MM.1S (cell line): ENCODE data around the gene SYNGR4.

Source experiments
- DNase-seq: peaks from one replicate; pipeline ENCODE4 v3.0.0-alpha.2; 2015
- H2AFZ ChIP-seq: fragments of 300-600 bp; sonication (generic); 2 replicates; pipeline ENCODE4 v1.6.0; 2016; ENCODE audit warnings: antibody characterized with exemption, low read length
- H3F3A ChIP-seq: fragments of 300-600 bp; sonication (generic); 2 replicates; pipeline ENCODE4 v1.6.1; 2016; ENCODE audit warnings: mild to moderate bottlenecking, antibody characterized with exemption, low read length, moderate library complexity, mixed read lengths; ENCODE audit not compliant: insufficient read depth
- H3K27ac ChIP-seq: fragments of 300-600 bp; sonication (generic); 2 replicates; pipeline ENCODE4 v1.5.1; 2016; ENCODE audit warnings: mild to moderate bottlenecking, low read length
- H3K27me3 ChIP-seq: fragments of 300-600 bp; sonication (generic); replicated peaks from 2 replicates; pipeline ENCODE4 v1.6.0; 2016; ENCODE audit warnings: low read length; ENCODE audit not compliant: insufficient read depth
- H3K36me3 ChIP-seq: fragments of 300-600 bp; sonication (generic); replicated peaks from 2 replicates; pipeline ENCODE4 v1.6.1; 2016; ENCODE audit warnings: mild to moderate bottlenecking, low read length, mixed read lengths; ENCODE audit not compliant: insufficient read depth
- H3K4me1 ChIP-seq: fragments of 300-600 bp; sonication (generic); 2 replicates; pipeline ENCODE4 v1.6.1; 2016; ENCODE audit warnings: low read length, mixed read lengths
- H3K4me2 ChIP-seq: fragments of 300-600 bp; sonication (generic); 2 replicates; pipeline ENCODE4 v1.6.0; 2016; ENCODE audit warnings: low read depth, low read length
- H3K4me3 ChIP-seq: fragments of 300-600 bp; sonication (generic); 2 replicates; pipeline ENCODE4 v1.5.1; 2016; ENCODE audit warnings: low read length, mixed read lengths
- H3K79me2 ChIP-seq: fragments of 300-600 bp; sonication (generic); 2 replicates; pipeline ENCODE4 v1.6.1; 2016; ENCODE audit warnings: mixed run types, low read length, mixed read lengths
- H3K9ac ChIP-seq: fragments of 300-600 bp; sonication (generic); 2 replicates; pipeline ENCODE4 v1.6.1; 2016; ENCODE audit warnings: low read length, mixed read lengths
- H3K9me2 ChIP-seq: fragments of 300-600 bp; sonication (generic); replicated peaks from 2 replicates; pipeline ENCODE4 v1.6.1; 2016; ENCODE audit warnings: mild to moderate bottlenecking, low read length, mixed read lengths; ENCODE audit not compliant: insufficient read depth
- H3K9me3 ChIP-seq: fragments of 300-600 bp; sonication (generic); replicated peaks from 2 replicates; pipeline ENCODE4 v1.6.1; 2016; ENCODE audit warnings: mild to moderate bottlenecking, low read length, mixed read lengths; ENCODE audit not compliant: insufficient read depth
- H4K20me1 ChIP-seq: fragments of 300-600 bp; sonication (generic); 2 replicates; pipeline ENCODE4 v1.6.1; 2016; ENCODE audit warnings: mild to moderate bottlenecking, low read length, moderate library complexity, mixed read lengths; ENCODE audit not compliant: insufficient read depth
- CTCF ChIP-seq: fragments of 300-600 bp; sonication (generic); IDR thresholded peaks from 2 replicates; pipeline ENCODE4 v1.5.1; 2016; ENCODE audit warnings: antibody characterized with exemption, low read length, mixed read lengths
- EZH2 ChIP-seq: fragments of 300-600 bp; sonication (generic); optimal IDR thresholded peaks from 2 replicates; pipeline ENCODE3; 2017; ENCODE audit warnings: low read depth, mild to moderate bottlenecking, antibody characterized with exemption, low read length, mixed read lengths
- EZH2phosphoT487 ChIP-seq: fragments of 300-600 bp; sonication (generic); IDR thresholded peaks from 2 replicates; pipeline ENCODE4 v1.6.1; 2018; ENCODE audit warnings: antibody characterized with exemption, low read length

The SYNGR4 gene

DNA sequence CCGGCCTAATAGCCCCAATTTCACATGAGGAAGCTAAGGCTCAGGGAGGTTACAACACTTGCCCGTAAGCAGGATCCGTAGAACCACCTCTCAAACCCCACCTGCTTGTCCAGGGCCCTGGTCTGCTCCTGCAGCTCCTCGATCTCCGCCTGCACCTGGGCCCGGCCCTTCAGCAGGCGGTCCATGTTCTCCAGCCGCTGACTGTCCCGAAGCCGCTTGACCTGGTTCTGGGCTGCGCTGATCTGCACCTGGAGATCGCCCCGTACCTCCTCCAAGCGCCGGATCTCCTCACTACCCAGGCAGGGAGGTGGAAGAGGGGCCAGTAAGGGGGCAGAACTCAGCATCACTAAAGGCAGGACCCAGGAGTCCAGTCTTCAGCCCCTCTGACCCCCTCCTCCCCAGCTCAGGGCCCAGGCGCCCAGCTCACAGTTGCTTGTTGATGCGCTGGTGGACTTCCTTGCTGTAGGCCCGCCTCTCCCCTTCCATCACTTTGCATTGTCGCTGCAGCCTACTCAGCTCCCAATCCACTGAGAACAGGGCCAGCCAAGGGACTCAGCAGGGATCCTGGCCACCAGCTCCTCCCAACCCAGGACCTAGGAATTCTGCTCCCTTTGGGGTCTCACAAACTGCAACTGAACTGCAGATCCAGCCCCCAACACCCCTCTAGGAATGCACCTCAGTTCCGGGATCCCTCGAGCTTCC, 45.7 kb upstream of the SYNGR4 start:
- Histone ChIP-seq H3K9me3 (no peaks in the 10 kb centered on the region), H3K27ac (no peak overlapping the region), H3K4me1 (peaks cover 19% of the 10 kb centered on the region), H2AFZ (no peak overlapping the region), H3K9ac (no peak overlapping the region), H3F3A (peaks cover 4% of the 10 kb centered on the region), H4K20me1 (no peaks in the 10 kb centered on the region), H3K4me3 (no peak overlapping the region), H3K27me3 (no peaks in the 10 kb centered on the region), H3K9me2 (no peaks in the 10 kb centered on the region), H3K36me3 (no peaks in the 10 kb centered on the region), H3K4me2 (no peak overlapping the region), H3K79me2 (no peaks in the 10 kb centered on the region)
- TF ChIP-seq CTCF (no peak), EZH2 (no peak), EZH2phosphoT487 (no peak)
- no peak for DNase-seq

DNA sequence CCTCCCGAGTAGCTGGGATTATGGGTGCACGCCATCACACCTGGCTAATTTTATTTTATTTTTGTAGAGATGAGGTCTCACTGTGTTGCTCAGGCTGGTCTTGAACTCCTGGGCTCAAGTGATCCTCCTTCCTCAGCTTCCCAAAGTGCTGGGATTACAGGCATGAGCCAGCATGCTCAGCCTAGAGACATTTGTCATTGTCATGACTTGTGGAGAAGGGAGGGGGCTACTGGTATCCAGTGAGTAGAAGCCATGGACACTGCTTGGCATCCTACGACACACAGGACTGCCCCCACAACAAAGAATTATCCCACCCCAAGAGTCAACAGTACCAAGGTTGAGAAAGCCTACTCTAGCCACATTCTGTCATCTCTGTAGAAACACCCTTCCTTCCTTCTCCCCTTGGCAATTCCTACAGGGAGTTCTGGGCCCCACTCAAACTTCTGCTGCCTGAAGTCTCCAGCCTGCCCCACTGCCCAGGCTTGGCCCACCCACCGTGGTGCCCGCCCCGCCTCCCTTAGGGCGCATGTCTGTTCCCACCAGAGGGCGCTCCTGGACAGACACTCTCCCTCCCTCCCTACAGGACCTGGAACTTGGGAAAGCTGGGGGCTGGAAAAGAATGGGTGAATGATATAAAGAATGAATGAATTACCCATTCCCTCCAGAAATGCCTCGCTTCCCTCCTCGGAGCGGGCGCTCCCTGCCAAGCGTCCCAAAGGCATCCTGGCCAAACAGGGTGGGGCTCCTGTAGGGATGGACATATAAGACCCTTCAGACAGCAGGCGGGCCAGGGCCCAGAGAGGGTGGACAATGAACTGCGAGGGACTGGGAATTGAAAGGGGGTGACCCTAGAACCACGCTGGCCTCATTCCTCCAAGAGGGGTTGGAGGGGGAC, 44.3 kb upstream of the SYNGR4 start:
- Histone ChIP-seq H3K4me1 (peaks cover 21% of the 10 kb centered on the region), H4K20me1 (no peaks in the 10 kb centered on the region), H3K9ac (no peak overlapping the region), H3K79me2 (no peaks in the 10 kb centered on the region), H3F3A (peaks cover 4% of the 10 kb centered on the region), H3K27ac (no peak overlapping the region), H3K9me2 (no peaks in the 10 kb centered on the region), H3K27me3 (no peaks in the 10 kb centered on the region), H3K4me2 (no peak overlapping the region; the same call in 1 of the 2 replicates), H2AFZ (peak overlapping the region; percentile 27; the same call in 1 of the 2 replicates), H3K4me3 (no peak overlapping the region), H3K9me3 (no peaks in the 10 kb centered on the region), H3K36me3 (no peaks in the 10 kb centered on the region)
- DNase-seq: peak; percentile 54
- TF ChIP-seq EZH2: no peak
- peak; percentile 87 for TF ChIP-seq CTCF

GRCh38 chr19:48321372-48321621, 42.9 kb upstream of the SYNGR4 start:
- peak overlapping the region; percentile 82 for H2AFZ ChIP-seq
- H3K9me2 ChIP-seq: no peaks in the 10 kb centered on the region
- H3K9ac ChIP-seq: peak overlapping the region; percentile 86
- H3K27ac ChIP-seq: peak overlapping the region; percentile 91
- H3K4me3 ChIP-seq: peak overlapping the region; percentile 68
- peaks cover 4% of the 10 kb centered on the region for H3F3A ChIP-seq
- no peaks in the 10 kb centered on the region for H4K20me1 ChIP-seq
- H3K4me2 ChIP-seq: peak overlapping the region; percentile 95
- DNase-seq: peak; percentile 97
- no peaks in the 10 kb centered on the region for H3K9me3 ChIP-seq
- H3K27me3 ChIP-seq: no peaks in the 10 kb centered on the region
- H3K36me3 ChIP-seq: no peaks in the 10 kb centered on the region
- H3K4me1 ChIP-seq: peaks cover 28% of the 10 kb centered on the region
- TF ChIP-seq CTCF: no peak
- no peak for TF ChIP-seq EZH2
- no peak for TF ChIP-seq EZH2phosphoT487
- no peaks in the 10 kb centered on the region for H3K79me2 ChIP-seq
